GM21447 (cell line): ENCODE measurements around the gene PNN.
"Not testable (repeated sequence)": the region's sequence is repeated elsewhere in the genome, so short reads cannot be mapped to it uniquely, and the experiment has no call there.

ENCODE experiments used
- ATAC-seq: cut with Tn5 transposase; IDR thresholded peaks from one replicate; pipeline ENCODE4 v1.9.1; 2021; ENCODE audit not compliant: unreplicated experiment

Gene PNN

DNA sequence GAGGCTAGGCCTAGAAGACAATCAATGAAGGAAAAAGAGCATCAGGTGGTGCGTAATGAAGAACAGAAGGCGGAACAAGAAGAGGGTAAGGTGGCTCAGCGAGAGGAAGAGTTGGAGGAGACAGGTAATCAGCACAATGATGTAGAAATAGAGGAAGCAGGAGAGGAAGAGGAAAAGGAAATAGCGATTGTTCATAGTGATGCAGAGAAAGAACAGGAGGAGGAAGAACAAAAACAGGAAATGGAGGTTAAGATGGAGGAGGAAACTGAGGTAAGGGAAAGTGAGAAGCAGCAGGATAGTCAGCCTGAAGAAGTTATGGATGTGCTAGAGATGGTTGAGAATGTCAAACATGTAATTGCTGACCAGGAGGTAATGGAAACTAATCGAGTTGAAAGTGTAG, 5.5 kb downstream of the PNN start:
- no peak for ATAC-seq

DNA sequence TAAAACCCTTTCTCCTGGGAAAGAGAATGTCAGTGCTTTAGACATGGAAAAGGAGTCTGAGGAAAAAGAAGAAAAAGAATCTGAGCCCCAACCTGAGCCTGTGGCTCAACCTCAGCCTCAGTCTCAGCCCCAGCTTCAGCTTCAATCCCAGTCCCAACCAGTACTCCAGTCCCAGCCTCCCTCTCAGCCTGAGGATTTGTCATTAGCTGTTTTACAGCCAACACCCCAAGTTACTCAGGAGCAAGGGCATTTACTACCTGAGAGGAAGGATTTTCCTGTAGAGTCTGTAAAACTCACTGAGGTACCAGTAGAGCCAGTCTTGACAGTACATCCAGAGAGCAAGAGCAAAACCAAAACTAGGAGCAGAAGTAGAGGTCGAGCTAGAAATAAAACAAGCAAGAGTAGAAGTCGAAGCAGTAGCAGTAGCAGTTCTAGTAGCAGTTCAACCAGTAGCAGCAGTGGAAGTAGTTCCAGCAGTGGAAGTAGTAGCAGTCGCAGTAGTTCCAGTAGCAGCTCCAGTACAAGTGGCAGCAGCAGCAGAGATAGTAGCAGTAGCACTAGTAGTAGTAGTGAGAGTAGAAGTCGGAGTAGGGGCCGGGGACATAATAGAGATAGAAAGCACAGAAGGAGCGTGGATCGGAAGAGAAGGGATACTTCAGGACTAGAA, 6.1 kb downstream of the PNN start:
- ATAC-seq = no peak

DNA sequence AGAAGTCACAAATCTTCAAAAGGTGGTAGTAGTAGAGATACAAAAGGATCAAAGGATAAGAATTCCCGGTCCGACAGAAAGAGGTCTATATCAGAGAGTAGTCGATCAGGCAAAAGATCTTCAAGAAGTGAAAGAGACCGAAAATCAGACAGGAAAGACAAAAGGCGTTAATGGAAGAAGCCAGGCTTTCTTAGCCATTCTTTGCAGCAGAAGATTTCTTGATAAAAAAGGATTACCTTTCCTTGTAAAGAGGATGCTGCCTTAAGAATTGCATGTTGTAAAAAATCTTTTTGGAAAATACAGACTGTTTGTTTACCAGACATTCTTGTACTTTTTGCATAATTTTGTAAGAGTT, 6.6 kb downstream of the PNN start:
- ATAC-seq = no peak

DNA sequence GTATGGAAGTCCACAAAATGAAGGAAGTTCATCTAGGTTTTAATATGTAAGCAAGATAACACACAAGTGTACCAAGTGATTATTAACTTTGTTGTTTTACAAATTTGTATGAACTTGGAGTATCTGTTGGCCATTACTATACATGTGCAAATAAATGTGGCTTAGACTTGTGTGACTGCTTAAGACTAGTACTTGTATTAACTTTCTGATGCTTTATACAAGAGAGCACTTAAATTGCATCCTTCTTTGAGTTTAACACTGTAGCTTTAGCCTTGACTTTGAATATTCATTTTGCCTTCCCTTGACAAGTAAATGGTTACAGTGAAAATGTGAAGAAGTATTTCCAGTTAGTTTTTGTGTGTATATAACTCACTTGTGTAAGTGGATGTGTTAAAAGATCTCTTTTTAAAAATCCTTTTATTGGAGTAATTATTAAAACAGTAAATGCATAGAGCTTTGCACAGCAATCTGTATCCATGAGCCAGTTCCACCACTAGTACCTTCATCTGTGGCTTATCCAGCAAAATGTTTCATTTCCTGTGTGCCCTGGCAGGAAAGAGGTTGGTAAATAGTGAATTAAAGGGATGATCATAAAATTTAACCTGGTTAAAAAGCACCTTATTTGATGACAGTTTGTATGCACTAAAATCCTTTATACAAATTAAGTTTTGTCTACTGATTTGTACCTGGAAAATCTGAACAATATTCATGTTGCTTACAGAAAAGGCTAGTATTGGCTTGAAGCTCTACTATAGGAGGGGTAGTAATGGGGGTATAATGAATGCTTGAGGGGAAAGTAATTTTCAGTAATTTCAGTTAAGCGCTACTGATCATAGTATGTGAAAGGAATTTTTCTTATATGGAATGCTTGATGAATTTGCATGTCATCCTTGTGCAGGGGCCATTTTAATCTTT, 8.0 kb downstream of the PNN start:
- no peak for ATAC-seq

DNA sequence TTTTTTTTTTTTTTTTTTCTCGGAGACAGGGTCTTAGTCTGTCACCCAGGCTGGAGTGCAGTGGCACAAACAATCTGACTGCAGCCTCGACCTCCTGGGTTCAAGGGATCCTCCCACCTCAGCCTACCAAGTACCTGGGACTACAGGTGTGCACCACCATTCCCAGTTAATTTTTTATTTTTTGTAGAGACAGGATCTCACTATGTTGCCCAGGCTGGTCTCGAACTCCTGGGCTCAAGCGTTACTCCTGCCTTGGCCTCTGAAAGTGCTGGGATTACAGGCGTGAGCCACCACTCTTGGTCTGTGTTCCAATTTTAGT, 8.6 kb downstream of the PNN start:
- not testable (repeated sequence) for ATAC-seq

DNA sequence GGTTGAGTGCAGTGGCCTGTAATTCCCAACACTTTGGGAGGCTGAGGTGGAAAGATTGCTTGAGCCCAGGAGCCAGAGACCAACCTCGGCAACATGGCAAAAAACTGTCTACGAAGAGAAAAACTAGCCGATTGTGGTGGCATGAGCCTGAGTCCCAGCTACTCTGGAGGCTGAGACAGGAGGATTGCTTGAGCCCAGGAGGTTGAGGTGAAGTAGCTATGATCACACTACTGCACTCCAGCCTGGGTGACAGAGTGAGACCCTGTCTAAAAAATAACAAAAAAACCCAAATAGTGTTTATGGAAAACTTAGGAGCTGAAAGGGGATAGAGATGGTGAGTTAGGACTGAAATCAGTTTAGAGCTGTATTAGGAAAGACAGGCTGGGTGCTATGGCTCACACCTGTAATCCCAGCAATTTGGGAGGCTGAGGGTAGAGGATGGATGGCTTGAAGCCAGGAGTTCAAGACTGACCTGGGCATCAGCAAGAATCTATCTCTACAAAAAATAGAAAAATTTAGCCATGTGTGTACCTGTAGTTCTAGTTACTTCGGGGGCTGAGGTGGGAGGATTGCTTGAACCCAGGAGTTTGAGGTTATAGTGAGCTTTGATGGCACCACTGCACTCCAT, 9.7 kb downstream of the PNN start:
- no peak for ATAC-seq

DNA sequence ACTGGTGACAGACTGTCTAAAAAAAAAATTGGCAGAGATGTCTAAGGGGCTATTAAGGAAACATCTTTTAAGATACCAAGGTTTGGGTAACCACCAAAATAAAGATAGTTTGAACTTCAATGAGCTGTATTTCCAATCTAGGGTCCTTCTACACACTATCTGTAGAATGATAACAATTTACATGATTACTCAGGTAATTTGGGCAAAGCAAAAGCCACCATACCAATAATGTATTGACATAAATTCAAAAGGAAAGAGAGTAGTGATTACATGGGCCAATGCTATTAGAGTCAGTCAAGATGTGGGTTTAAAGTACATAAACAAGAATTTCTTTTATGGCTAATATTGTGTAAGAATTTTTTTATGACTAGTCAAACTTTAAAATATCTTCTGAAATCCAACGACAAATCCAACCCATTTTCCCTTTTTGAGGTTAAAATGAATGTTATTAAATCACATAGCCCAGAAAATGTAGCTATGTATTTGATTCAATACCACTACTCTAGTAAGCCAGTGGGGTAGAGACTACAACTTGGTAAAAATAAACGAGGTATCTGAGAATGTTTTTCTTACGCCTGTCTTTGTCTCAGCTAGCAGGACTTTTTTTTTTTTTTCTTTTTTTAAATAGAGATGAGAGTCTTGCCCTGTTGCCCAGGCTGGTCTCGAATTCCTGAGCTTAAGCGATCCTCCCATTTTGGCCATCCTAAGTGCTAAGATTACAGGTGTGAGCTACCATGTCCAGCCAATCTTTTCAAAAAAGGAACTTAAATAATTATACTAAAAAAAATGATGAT, 10.4 kb downstream of the PNN start:
- ATAC-seq = no peak

DNA sequence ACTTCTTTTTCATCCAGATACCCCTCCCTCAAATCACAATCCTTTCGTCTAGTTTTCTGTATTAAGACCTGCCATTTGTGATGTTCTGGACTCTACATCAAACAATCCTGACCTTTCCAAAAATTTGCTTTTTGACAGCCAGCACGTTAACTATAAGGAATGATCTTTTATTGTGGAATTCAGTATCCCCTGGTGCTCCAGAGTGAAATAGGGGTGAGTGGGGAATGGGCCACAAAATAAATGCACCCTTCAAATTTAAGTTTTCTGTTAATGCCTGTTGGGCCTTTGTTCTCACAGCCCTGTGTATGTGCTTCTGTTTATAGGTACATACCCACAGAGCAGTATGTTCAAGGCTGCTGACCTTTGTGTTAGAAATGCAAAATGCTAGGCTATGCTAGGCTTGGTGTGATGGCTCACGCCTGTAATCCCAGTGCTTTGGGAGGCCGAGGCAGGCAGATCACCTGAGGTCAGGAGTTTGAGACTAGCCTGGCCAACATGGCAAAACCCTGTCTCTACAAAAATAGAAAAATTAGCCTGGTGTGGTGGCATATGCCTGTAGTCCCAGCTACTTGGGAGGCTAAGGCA, 12.0 kb downstream of the PNN start:
- no peak for ATAC-seq

DNA sequence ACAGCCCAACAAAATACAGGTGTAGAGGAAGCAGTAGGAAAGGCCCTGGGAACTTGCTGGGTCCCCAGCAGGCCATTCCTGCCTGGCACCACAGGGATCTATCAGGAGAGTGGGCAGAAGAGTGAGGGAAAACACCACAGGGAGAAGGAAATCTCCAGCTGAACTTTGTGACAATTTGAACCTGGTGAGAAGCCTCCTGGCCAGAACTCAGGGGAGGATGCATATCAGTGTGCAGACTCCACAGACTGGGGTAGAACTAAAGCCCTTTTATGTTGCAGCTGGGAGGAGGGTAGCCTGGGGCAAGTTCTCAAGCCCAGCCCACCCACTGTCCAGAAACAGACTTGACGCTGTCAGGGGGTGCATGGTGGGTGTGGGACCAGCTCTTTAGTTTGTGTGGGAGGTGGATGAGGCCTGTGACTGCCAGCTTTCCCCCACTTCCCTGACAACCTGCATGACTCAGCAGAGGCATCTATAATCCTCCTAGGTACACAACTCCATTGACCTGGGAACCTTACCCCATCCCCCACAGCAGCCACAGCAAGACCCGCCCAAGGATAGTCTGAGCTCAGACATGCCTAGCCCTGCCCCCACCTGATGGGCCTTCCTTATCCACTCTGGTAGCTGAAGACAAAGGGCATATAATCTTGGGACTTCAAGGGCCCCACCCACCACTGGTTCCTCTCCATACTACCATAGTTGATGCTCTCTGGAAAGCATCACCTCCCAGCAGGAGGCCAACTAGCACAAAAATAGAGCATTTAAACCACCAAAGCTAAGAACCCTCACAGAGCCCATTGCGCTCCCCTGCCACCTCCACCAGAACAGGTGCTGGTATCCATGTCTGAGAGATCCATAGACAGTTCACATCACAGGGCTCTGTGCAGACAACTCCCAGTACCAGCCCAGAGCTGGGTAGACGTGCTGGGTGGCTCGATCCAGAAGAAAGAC, 28.9 kb downstream of the PNN start:
- no peak for ATAC-seq

DNA sequence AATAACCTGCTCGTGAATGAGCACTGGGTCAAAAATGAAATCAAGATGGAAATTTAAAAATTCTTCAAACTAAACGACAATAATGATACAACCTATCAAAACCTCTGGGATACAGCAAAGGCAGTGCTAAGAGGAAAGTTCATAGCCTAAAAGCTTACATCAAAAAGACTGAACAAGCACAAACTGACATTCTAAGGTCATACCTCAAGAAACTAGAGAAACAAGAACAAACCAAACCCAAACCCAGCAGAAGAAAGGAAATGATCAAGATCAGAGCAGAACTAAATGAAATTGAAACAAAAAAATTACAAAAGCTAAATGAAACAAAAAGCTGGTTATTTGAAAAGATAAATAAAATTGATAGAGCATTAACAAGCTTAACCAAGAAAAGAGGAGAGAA, 32.4 kb downstream of the PNN start:
- ATAC-seq = not testable (repeated sequence)

DNA sequence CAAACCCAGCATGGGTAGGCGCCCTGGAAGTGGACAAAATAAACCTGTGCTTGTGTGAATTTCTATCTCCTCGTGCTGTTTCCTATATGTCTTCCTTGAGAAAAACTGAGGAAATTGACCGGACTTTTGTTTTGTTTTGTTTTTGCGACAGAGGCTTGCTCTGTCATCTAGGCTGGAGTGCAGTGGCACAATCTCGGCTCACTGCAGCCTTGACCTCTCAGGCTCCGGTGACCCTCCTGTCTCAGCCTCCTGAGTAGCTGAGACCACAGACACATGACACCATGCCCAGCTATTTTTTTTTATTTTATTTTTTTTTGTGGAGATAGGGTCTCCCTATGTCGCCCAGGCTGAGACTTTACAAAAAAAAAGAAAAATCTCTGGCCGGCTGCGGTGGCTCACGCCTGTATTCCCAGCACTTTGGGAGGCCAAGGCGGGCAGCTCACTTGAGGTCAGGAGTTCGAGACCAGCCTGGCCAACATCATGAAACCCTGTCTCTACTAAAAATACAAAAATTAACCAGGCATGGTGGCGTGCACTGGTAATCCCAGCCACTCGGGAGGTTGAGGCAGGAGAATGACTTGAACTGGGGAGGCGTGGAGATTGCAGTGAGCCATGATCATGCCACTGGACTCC, 36.2 kb downstream of the PNN start:
- ATAC-seq = no peak

DNA sequence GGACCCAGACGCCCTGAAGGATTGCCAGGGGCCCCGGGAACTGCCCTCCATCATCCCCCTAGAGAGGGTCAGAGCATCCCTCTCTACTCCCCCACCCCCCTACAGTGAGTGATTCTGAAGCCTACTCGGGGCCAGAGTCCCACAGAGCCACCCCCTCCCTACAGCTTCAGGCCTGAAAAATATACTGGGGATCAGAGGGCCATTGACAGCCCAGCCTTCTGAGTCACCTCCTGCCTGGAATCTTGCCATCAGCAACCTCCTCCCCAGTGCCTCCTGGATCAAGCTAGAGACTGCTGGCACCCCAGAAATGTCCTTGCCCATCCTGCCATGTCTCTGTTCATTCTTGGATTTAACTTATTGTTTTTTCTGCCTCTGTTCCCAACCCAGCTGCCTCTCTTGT, 37.0 kb downstream of the PNN start:
- no peak for ATAC-seq

DNA sequence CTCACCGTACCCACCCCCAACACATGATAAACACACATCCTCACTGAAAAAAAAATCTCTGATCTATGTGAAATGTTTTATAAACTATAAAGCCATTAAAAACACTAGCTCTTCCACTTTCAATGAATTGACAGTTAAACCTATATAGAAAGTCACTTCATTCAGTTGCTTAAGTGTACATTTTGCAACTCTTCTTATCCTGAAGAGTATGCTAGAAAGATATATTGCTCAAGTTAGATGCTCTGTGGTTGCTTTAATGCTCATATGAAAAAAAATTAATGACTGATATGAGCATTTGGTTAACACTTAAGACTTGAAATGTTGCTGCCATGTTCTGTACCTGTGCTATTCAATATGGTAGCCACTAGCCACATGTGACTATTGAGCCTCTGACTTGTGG, 37.6 kb downstream of the PNN start:
- no peak for ATAC-seq

DNA sequence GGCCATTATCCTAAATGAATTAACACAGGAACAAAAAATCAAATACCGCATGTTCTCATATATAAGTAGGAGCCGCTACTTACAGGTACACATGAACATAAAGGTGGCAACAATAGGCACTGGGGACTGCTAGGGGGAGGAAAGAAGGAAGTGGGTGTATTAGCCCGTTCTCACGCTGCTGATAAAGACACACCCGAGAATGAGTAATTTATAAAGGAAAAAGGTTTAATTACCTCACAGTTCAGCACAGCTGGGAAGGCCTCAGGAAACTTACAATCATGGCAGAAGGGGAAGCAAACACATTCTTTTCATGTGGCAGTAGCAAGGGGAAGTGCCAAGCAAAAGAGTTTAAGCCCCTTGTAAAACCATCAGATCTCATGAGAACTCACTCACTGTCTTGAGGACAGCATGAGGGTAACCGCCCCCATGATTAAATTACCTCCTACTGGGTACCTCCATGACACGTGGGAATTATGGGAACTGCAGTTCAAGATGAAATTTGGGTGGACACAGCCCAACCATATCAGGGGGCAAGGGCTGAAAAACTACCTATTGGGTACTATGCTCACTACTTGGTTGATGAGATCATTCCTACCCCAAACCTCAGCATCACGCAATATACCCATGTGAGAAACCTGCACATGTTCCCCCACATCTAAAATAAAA, 42.3 kb downstream of the PNN start:
- no peak for ATAC-seq

DNA sequence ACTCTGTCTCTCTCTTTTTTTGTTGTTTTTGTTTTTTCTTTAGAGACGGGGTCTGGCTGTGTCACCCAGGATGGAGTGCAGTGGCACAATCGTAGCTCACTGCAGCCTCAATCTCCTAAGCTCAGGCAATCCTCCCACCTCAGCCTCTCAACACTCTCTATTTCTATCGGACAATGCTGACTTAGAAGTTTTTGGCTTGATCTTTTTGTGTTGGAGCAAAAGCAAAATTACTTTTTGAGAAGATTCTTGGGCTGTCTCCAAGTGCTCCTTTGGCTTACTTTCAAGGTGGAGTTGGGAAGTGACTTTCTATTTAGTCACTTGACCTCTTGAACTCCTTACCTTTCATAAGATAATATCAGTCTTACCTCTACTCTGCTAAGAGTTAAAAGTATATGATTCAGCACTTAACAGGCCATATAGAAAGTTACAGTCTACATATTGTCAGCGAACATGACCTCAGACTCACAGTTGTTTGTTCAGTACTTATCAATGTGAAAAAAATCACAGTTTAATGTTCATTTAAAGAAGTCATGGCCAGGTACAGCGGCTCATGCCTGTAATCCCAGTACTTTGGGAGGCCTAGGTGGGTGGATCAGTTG, 43.2 kb downstream of the PNN start:
- ATAC-seq = no peak

DNA sequence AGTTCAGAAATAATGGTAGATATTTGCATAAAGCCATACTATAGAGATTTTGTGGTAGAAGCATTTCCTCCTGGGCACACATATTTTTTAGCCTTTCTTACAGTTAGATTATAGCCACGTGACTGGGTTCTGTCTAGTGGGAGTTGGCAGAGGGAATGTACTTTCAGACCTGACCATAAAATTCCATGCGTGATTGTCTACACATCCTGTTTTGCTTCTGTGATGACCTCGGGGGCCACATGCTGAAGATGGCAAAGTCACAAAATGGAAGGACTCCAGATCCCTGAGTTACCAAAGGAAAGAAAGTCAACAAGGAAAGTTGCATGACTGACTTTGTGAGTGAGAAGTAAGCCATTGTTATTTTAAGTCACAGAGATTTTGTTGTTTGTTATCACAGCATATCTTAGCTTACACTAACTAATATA, 44.0 kb downstream of the PNN start:
- no peak for ATAC-seq

DNA sequence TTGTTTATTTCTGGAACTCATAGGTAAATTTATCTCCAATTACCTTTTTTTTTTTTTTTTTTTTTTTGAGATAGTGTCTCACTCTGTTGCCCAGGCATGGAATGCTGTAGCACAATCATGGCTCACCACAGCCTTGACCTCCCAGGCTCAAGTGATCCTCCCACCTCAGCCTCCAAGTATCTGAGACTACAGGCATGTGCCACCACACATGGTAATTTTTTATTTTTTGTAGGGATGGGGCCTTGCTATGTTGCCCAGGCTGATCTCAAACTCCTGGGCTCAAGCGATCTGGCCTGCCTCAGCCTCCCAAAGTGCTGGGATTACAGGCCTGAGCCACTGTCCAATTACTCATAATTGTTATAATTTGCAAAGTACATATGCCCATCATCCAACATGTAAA, 45.4 kb downstream of the PNN start:
- ATAC-seq = not testable (repeated sequence)

DNA sequence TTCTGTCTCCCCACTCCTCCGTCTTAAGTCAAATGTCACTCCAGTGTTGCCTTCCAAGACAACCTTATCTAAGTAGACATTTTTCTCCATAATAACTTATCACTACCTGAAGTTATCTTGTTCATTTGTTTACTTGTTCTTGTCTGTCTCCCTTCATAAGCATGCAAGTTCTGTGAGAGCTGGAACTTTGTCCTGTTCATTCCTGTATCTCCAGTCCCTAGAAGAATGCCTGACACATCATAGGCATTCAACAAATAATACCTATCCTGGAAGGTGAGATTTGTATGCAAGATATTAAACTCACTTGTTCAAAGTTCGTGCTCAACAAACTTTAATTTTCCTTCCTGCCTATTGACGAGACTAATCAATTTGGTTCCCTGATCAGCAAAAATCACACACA, 53.0 kb downstream of the PNN start:
- no peak for ATAC-seq
